Measurements from ENCODE around the gene FUOM.

The FUOM gene

GRCh38 chr10:133366130-133366478, 8.3 kb upstream of the FUOM start:
- no peak for DNase-seq

- DNase-seq, result no peak
Observed at GRCh38 chr10:133365461-133366129, 7.8 kb upstream of the FUOM start.

DNA sequence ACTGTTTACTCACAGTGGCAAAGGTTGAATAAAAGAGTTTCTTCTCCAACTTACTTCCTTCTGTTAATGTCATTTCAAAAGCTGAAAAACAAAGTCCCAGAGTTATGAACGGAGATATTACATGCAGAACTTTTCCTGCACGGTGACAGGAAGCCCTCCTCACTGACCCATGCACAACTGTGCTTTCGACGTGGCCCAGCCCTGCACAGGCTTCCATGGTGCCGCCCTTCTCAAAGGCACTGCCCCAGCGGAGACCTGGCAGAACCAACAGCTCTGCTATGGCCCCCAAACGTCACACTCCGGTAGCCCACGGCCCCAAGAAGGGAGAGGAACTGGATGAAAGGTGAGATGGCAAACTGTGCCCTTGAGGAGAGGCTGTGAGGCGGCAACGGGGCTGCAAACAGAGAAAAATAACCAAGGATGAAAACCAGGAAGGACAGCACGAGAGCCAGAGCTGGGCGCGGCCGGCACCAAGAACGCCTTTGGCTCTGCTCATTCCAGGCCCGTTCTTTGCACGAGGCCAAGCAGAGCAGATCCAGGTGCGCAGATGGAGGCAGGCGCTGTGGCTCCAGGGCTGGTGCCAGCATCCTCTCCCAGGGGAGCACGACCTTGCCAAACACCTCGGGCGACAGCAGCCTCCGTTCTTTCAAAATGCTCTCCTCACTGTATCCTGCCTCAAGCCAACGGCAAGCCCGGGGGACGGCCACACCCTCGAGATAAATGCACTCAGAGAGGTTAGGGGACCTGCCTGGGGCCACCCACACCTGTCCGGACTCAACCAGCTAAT, 7.0 kb upstream of the FUOM start:
- DNase-seq, result no peak

- DNase-seq, result no peak
Observed at GRCh38 chr10:133362846-133363245, 5.0 kb upstream of the FUOM start.

DNA sequence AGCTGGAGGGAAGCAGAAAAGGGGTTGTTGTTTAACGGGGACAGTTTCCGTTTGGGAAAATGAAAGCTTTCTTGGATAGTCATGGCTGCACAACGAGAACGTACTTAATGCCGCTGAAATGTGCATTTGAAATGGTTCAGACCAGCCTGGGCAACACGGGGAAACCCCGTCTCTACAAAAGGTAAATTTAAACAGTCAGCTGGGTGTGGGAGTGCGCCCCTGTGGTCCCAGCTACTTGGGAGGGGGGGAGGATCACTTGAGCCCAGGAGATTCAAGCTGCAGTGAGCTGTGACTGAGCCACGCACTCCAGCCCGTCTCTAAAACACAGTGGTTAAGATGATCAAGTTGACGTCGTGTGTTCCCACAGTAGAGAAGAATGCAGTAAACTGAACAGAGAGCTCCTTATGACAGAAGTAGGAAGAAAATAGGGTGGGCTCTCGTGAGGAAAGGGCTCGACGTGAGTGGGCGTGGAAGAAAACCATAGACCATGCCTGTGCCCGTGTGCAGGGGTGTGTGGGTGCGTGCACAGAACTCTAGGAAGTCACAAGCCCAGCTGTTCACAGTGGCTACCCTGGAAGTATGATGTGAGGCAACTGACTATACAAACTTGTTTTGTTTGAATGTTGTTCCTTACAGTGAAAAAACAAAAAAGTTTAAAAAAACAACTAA, 4.1 kb upstream of the FUOM start:
- no peak for DNase-seq

DNA sequence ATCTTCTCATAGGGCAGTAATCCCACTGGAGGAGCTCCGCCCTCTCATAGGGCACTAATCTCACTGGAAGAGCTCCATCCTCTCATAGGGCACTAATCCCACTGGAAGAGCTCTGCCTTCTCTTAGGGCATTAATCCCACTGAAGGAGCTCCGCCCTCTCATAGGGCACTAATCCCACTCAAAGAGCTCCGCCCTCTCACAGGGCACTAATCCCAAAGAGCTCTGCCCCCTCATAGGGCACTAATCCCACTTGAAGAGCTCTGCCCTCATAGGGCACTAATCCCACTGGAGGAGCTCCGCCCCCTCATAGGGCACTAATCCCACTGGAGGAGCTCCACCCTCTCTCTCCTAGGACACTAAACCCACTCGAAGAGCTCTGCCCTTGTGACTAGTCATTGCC, 3.4 kb upstream of the FUOM start:
- DNase-seq, result no peak

- no peak for DNase-seq
Observed at GRCh38 chr10:133359972-133360610, 2.3 kb upstream of the FUOM start.

DNA sequence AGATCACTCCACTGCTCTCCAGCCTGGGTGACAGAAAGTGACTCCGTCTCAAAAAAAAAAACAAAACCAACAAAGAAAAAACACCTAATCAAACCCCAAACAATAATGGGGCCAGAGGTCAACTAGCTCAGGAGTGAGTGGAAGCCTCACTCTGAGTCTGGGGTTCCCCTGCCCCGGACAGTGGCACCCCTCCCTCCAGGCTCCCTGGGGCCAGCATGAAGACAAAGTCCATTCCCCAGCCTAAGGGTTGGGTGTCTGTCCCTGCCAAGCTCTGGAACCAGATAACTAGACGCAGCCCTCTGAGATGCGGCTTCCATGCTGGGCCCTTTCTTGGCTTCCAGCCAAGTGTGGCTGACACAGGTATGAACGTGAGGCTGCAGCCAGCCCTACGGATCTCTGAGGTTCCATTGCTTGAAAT, 1.7 kb upstream of the FUOM start:
- no peak for DNase-seq

DNA sequence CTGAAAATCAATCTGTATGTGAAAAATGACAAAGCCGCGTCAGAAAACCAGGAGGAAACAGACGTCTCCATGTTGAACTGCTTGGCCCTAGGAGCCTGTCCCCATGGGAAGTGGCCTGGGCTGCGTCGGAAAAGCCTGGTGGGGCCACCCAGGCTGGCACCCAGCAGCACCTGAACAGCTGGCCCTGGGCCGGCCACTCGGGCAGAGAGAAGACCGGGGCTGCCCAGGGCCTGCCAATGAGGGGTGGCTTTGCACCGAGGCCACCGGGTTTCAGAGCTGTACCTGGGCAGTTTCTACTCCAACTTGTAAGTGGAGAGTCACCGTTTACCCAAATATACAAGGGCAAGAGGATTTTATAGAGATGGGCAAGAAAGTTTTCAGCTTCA, 1.1 kb upstream of the FUOM start:
- DNase-seq, result no peak

DNA sequence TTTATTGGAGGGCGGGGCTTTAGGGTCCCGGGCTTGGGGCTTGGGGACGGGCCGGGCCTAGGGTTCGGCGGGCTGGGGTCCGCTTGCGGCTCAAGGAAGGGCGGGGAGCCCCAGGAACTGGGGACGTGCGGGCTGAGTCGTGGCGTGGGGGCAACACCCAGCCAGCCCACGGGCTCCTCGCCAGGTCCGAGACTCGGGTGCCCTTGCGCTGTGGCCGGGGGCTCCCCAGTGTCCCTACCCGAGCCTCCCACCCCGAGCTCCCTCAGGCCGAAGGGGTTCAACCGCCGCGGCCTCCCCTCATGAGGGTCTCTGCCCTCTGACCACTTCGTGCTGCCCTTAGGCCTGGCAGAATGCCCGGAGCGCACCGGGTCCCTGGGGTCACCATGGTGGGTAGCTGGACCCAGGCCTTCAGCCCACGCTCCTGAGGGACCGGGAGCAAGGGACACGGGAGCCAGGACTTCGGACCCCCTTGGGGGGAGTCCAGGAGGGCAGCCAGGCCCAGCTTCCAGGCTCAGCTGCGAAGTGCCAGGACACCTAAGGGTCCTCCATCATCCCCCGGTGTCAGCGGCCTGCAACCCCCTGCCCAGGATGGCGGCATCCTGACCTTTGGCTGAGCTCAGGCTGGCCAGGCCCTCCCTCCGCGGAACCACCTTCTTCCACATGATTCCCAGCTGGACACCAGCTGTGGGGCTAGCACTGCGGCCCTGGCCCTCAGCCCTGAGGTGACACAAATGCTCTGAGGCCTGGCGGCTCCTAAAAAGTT, 524 bp upstream of the FUOM start:
- DNase-seq, result no peak

DNA sequence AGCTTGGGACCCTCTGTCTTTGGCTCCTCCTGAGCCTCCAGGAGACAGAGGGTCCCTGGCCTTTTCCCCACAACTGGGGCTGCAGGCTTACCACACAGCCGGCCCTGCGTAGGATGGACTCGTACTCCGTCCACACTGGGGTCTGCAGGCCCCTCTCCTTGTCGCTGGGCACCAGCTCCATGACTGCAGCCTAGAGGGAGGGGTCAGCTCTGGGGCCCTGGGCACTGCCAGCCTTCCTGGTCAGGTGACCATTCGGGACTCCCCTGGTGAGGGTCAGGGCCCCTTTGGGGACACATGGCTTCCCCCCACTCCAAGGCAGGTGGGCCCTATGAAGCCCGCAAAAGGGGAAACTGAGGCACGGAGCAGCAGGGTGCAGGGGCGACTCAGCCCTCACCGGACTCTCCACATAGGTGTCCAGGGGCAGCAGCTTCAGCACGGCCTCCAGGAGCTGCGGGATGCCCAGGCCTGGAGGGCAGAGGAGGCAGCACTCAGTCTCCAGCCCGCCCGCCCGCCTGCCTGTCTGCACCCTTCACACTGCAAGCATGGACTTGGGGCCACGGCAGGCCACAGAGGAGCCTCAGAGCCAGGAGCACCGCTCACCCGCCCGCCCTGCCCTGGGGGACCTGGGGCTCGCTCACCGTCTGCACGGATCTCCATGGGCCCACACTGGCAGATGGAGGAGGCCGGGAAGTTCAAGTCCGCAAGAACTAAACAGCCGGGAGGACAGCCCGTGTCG, 1.1 kb downstream of the FUOM start:
- DNase-seq, result no peak

DNA sequence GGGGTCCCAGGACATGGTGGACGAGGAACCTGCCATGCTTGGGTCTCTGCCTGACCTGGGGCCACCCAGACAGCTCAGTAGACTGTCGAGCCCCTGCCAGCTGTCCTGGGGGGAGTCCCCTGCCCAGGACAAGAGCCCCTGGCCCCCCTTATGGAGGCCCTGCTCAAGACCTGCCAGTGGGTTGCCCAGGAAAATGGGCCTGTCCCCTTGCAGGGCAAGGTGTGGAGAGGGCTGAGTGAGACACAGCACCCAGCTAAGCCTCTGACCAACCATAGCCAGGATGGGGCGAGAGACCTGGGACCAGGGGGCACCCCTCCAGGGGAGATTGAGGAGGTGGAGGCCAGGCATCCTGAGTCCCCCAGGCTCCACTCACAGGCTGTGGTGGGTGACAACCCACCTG, 1.8 kb downstream of the FUOM start:
- no peak for DNase-seq

- no peak for DNase-seq
Observed at GRCh38 chr10:133355266-133355665, 2.6 kb downstream of the FUOM start.

DNA sequence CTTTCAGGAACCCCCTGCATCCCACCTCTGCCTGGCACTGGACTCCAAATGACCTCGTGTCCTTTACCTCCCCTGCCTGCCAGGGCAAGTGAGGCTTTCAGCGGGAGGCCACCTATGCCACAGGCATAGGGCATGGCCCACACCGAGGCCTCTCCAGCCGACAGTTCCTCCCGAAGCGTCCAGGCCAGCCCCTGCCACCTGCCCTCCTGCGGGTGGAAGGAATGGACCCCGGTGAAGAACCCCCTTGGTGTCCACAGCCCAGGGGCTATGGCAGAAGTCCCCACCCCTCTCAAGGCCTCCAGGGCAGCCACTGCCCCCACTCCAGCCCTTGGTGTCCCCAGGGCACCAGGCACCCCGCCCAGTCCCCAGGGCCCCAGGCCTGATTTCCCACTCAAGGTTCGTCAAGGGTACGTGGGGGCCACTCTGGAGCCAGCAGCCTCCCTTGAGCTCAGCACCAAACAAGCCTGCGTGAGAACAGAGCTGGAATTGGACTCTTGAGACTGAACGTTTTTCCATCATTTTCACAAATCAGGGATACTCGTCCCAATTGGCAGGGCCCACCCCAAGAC, 3.1 kb downstream of the FUOM start:
- DNase-seq, result no peak

DNA sequence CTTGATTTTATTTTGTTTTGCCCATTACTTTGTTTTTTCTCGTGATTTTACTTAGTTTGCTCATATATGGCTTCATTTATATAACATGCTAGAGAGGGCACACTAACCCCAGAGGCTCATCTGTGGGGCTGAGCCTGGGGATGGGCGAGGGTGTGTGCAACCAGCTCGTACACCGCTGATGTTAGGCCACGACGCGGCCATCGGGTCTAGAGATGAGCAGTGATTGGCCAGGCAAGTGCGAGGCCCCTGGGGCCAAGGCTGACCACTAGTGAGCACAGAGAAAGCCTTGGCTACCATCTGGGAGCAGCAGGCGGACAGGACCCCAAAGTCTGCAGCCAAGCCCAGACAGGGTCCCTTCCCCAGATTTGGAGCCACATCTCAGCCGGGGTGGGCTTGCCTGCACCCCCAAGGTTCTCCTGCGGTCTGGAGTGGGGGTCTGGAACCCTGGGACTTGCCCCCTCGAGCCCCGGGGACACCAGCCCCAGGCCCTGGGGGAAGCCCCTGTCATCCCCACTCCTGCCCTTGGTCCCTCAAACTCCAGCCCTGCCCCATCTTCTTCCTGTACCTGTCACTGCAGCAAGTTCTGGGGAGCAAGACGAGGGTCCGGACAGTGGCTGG, 3.7 kb downstream of the FUOM start:
- DNase-seq, result no peak

DNA sequence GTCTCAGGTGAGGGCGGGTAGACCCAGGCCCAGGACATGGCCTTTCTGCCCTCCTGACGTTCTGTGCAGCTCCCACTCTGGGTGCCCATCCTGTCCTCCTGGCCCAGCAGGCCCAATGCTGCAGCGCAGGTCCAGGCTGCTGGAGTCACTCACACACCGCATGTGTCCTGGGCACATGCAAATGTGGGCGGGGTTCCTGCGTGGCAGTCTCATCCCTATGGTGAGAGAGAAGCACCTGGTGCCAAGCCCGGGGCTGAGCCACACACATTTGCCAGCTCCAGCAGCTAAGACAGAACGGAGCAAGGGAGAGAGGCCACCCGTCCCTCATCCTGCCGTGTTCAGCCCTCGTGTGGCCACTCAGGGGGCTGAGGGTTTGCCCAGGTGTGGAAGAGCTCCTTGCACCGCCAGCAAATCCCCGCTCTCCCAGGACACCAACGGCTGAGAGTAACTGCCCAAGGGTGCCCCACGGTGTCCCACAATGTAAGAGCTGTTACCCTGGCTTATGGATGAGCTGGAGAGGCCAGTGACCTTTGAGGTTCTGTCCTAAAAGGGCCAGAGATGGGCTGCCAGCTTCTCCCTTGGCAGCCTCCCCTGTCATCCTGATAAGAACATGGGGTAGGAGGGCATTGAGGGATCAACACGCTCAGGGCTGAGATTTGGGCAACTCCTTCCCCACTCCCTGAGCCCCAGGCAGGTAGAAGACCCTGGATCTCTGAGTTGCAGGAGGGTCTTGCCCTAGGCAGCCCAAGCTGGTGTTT, 4.4 kb downstream of the FUOM start:
- no peak for DNase-seq

GRCh38 chr10:133351408-133352318, 6.2 kb downstream of the FUOM start:
- DNase-seq, result no peak

DNA sequence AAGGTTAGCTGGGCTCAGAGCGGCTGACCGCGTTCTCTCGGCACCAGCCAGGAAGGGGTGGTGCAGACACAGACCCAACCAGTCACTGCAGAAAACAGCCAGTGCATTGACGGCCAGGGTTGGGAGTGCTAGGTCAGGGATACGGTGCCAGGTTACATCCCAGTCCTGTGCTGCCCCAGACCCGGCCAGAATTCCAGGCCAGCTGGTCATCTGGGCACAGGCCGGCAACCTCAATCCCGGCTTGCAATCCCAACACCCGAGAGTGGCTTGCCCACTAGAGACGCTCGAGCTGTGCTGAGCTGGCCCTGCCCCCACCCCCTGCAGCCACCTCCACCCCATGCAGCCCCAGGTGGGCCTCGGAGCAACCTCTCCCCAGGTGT, 6.9 kb downstream of the FUOM start:
- DNase-seq, result no peak

- no peak for DNase-seq
Observed at GRCh38 chr10:133350283-133350949, 7.4 kb downstream of the FUOM start.
